Measurements from ENCODE around the gene ALG8. TPM values are rescaled to one million over a fixed set of nuclear protein-coding genes. Genes with fewer than 3 reads are reported as not detected.

ALG8 gene
- total and polyA plus RNA-seq, 12 donors, result 9.6 to 69.1 (median 16.8) TPM

DNA sequence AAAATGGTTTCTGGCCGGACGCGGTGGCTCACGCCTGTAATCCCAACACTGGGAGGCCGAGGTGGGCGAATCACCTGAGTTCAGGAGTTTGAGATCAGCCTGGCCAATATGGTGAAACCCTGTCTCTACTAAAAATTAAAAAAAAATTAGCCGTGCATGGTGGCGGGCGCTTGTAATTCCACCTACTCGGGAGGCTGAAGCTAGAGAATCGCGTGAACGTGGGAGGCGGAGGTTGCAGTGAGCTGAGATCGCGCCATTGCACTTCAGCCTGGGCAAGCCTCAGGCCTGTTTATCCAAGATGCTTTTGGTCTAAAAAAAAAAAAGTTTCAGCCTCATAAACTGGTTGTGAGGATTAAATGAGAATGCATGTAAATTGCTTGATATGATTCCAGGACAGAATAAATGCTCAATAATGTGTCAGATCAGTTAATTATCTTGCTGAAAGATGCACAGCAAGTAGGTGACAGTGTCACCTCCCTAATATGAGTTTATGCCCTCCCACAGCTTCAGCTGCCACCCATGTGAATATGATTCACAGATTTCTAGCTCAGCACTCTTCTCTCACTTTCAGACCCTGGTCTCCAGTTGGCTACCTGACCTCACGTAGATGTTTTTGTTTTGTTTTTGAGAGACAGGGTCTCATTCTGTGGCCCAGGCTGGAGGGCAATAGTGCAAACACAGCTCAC is 1.1 kb upstream of the ALG8 start:
- no peaks in the 10 kb centered on the region for H3K27me3 ChIP-seq
- intact Hi-C loops (cut with DNase I), result loop anchor here in 6 of 10 donors (1.0 to 10.0 kb wide), 4 partner anchors 30 to 434 kb away; partner anchors contain the start of genes KCTD21 (in 2 of the 6), USP35 (in 2 of the 6) and NARS2 (in 1 of the 6)
- H3K36me3 ChIP-seq, result peaks cover 0 to 18% (median 0%) of the 10 kb centered on the region in 9 donors
- no peaks in the 10 kb centered on the region for H3K9me3 ChIP-seq
- DNase-seq (no peak), ATAC-seq (no peak)
- H3K4me1 ChIP-seq, result peaks cover 0 to 39% (median 18%) of the 10 kb centered on the region in 9 donors
- WGBS, 2 donors, result 60 to 78% methylated on average over 17 of the region's 17 CpGs
- peak overlapping the region in 4 of 10 donors; percentile 67 to 81 (median 73) for H3K27ac ChIP-seq
- TF ChIP-seq, protein P1, sequence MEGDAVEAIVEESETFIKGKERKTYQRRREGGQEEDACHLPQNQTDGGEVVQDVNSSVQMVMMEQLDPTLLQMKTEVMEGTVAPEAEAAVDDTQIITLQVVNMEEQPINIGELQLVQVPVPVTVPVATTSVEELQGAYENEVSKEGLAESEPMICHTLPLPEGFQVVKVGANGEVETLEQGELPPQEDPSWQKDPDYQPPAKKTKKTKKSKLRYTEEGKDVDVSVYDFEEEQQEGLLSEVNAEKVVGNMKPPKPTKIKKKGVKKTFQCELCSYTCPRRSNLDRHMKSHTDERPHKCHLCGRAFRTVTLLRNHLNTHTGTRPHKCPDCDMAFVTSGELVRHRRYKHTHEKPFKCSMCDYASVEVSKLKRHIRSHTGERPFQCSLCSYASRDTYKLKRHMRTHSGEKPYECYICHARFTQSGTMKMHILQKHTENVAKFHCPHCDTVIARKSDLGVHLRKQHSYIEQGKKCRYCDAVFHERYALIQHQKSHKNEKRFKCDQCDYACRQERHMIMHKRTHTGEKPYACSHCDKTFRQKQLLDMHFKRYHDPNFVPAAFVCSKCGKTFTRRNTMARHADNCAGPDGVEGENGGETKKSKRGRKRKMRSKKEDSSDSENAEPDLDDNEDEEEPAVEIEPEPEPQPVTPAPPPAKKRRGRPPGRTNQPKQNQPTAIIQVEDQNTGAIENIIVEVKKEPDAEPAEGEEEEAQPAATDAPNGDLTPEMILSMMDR (IDR thresholded peaks at IDR 0.05), result no peak
- H3K4me3 ChIP-seq, result peak overlapping the region; percentile 38 to 92 (median 72)

DNA sequence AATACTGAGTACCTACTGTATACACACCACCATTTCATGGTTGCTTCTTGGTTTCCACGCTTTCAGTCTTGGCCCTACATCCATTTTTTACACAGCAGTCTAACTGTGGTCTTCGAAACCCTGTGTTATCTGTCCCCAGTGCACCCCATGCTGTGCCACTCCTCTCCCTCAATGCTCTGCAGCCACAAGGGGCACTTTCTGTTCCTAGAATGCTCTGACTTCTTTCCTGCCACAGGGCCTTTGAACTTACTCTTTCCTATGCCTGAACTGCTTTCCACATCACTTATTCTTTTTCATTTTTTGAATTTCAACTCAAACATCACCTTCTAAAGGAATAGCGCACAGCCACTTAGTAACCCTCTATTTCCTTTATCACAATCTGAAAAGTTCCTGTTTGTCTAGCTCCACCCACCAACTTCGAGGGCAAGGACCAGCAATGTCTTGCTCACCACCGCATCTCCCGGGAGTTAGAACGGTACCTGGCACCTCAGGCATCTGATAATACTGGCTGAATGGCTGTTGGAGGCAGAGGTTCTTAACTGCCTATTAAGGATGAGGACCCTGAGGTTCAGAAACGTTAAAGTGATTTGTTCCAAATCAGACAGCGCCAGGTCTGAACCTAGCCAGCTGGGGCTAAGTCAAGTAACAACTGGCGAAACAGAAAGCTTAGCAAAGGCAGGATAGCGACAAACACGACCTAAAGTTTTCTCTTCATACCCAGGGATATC is 568 bp downstream of the ALG8 start:
- no peaks in the 10 kb centered on the region for H3K9me3 ChIP-seq
- DNase-seq (no peak), ATAC-seq (peak in 5 of 8 donors; percentile 5 to 17 (median 13))
- intact Hi-C loops (cut with DNase I), result loop anchor here in 4 of 10 donors (2.0 to 10.0 kb wide), 5 partner anchors 48 to 423 kb away; partner anchors contain the start of genes KCTD21 (in 3 of the 4), USP35 (in 3 of the 4) and NDUFC2 (in 1 of the 4)
- TF ChIP-seq, protein P1 (IDR thresholded peaks at IDR 0.05), result no peak
- H3K27me3 ChIP-seq, result no peaks in the 10 kb centered on the region
- H3K36me3 ChIP-seq, result peaks cover 0 to 32% (median 0%) of the 10 kb centered on the region in 9 donors
- peak overlapping the region in 9 of 10 donors; percentile 66 to 87 (median 71) for H3K27ac ChIP-seq
- peaks cover 0 to 33% (median 18%) of the 10 kb centered on the region in 9 donors for H3K4me1 ChIP-seq
- peak overlapping the region; percentile 38 to 92 (median 72) for H3K4me3 ChIP-seq
- WGBS, 2 donors, result 19% methylated on average over 12 of the region's 12 CpGs

DNA sequence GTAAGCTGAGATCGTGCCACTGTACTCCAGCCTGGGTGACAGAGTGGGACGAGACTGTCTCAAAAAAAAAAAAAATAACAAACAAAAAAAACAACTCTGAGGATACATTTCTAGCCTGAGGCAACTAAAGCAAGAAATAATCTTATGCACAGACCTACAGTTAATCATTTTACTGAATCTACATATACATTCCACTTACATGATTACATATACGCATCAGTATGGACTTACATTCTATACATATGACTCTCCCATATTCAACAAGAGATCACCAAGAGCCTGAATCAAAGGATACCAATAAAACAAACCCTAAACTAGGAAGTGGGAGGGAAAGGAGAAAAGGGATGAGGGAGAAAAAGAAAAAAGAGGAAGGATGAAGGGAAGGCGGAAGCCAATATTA is 1.1 kb downstream of the ALG8 start:
- H3K36me3 ChIP-seq, result peaks cover 0 to 32% (median 0%) of the 10 kb centered on the region in 9 donors
- no peaks in the 10 kb centered on the region for H3K9me3 ChIP-seq
- H3K27ac ChIP-seq, result no peak overlapping the region
- TF ChIP-seq, protein P1 (IDR thresholded peaks at IDR 0.05), result no peak
- no peak for DNase-seq
- no peak for ATAC-seq
- H3K4me1 ChIP-seq, result peaks cover 0 to 28% (median 18%) of the 10 kb centered on the region in 9 donors
- no peaks in the 10 kb centered on the region for H3K27me3 ChIP-seq
- WGBS, 2 donors, result 93 to 95% methylated on average over 4 of the region's 4 CpGs
- peak overlapping the region in 4 of 10 donors; percentile 64 to 92 (median 72) for H3K4me3 ChIP-seq
- intact Hi-C loops (cut with DNase I), result loop anchor here in 4 of 10 donors (2.0 to 10.0 kb wide), 5 partner anchors 49 to 424 kb away; partner anchors contain the start of genes KCTD21 (in 3 of the 4), USP35 (in 3 of the 4) and NDUFC2 (in 1 of the 4)

DNA sequence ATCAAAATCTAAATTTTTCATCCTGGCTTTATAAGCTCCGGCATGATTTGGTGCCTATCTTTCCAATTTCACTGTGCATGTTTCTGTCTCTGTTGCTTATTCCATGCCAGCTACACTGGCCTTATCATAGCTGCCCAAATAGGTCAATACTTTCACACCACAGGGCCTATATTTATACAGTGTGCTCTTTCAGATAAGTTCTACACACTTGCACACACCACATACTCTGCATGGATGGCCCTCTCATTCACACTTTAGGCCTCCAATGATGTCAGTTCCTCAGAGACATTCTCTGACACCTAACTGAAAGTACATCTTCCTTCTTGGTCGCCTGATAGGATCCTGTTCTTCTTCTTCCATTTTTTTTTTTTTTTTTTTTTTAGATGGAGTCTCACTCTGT is 7.0 kb downstream of the ALG8 start:
- intact Hi-C loops (cut with DNase I), result loop anchor here in 2 of 10 donors (10.0 kb wide), 1 partner anchor 292 kb away; no protein-coding TSS in a partner anchor
- ATAC-seq, result peak in 1 of 8 donors; percentile 38
- TF ChIP-seq, protein P1 (IDR thresholded peaks at IDR 0.05), result no peak
- no peaks in the 10 kb centered on the region for H3K27me3 ChIP-seq
- peaks cover 0 to 32% (median 0%) of the 10 kb centered on the region in 9 donors for H3K36me3 ChIP-seq
- H3K27ac ChIP-seq, result no peak overlapping the region
- H3K4me3 ChIP-seq, result no peak overlapping the region
- H3K4me1 ChIP-seq, result peaks cover 0 to 5% (median 0%) of the 10 kb centered on the region in 9 donors
- no peaks in the 10 kb centered on the region for H3K9me3 ChIP-seq
- no peak for DNase-seq
- 79 to 80% methylated on average over 2 of the region's 2 CpGs for WGBS, 2 donors
